ENCODE data around the gene PLXNA1. TPM values are rescaled to one million over a fixed set of nuclear protein-coding genes. Genes with fewer than 3 reads are reported as not detected.

Gene PLXNA1
- total RNA-seq, 1 experiment from 2014 or later = 30.3 TPM

DNA sequence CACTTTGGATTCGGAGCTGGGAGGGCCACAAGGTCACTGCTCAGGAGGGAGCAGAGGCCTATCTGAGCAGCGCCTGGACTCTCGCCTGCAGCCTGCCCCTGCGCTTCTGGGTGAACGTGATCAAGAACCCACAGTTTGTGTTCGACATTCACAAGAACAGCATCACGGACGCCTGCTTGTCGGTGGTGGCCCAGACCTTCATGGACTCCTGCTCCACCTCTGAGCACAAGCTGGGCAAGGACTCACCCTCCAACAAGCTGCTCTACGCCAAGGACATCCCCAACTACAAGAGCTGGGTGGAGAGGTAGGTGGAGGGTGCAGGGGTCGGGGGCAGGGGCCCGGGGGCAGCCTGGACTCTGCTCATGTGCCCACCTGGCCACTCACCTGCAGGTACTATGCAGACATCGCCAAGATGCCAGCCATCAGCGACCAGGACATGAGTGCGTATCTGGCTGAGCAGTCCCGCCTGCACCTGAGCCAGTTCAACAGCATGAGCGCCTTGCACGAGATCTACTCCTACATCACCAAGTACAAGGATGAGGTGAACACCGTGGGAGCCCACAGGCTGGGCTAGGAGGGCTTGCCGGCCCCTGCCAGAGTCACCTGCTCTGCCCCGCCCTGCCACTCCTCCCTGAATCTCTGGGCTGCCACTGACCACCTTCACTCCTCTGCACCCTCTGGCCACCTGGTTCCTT, 49.5 kb downstream of the PLXNA1 start:
- DNase-seq (ENCODE audit: low read depth, low spot score) (no peak), ATAC-seq (no peak)
- TF ChIP-seq ELF1 (IDR thresholded peaks at IDR 0.05; ENCODE audit: borderline replicate concordance, low read depth) (no peak), EZH2phosphoT487 (IDR thresholded peaks at IDR 0.05; ENCODE audit: borderline replicate concordance) (no peak), TCF7L2 (IDR thresholded peaks at IDR 0.05; ENCODE audit: borderline replicate concordance, extremely low read depth, insufficient read depth, insufficient read length) (no peak), JUND (IDR thresholded peaks at IDR 0.05) (no peak), ZFX (IDR thresholded peaks at IDR 0.05) (no peak), YY1 (IDR thresholded peaks at IDR 0.05; ENCODE audit: extremely low read depth, insufficient replicate concordance, low read depth, low read length) (no peak), SIN3A (IDR thresholded peaks at IDR 0.05; ENCODE audit: low read depth) (no peak)
- TF ChIP-seq, protein P1, sequence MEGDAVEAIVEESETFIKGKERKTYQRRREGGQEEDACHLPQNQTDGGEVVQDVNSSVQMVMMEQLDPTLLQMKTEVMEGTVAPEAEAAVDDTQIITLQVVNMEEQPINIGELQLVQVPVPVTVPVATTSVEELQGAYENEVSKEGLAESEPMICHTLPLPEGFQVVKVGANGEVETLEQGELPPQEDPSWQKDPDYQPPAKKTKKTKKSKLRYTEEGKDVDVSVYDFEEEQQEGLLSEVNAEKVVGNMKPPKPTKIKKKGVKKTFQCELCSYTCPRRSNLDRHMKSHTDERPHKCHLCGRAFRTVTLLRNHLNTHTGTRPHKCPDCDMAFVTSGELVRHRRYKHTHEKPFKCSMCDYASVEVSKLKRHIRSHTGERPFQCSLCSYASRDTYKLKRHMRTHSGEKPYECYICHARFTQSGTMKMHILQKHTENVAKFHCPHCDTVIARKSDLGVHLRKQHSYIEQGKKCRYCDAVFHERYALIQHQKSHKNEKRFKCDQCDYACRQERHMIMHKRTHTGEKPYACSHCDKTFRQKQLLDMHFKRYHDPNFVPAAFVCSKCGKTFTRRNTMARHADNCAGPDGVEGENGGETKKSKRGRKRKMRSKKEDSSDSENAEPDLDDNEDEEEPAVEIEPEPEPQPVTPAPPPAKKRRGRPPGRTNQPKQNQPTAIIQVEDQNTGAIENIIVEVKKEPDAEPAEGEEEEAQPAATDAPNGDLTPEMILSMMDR (IDR thresholded peaks at IDR 0.05 in 2 of 3, conservative IDR thresholded peaks at IDR 0.05 in 1 of 3; ENCODE audit: borderline replicate concordance in 1 of 3, insufficient read depth in 1 of 3, low read depth in 2 of 3, low read length in 2 of 3) = no peak
- TF ChIP-seq, protein P2, sequence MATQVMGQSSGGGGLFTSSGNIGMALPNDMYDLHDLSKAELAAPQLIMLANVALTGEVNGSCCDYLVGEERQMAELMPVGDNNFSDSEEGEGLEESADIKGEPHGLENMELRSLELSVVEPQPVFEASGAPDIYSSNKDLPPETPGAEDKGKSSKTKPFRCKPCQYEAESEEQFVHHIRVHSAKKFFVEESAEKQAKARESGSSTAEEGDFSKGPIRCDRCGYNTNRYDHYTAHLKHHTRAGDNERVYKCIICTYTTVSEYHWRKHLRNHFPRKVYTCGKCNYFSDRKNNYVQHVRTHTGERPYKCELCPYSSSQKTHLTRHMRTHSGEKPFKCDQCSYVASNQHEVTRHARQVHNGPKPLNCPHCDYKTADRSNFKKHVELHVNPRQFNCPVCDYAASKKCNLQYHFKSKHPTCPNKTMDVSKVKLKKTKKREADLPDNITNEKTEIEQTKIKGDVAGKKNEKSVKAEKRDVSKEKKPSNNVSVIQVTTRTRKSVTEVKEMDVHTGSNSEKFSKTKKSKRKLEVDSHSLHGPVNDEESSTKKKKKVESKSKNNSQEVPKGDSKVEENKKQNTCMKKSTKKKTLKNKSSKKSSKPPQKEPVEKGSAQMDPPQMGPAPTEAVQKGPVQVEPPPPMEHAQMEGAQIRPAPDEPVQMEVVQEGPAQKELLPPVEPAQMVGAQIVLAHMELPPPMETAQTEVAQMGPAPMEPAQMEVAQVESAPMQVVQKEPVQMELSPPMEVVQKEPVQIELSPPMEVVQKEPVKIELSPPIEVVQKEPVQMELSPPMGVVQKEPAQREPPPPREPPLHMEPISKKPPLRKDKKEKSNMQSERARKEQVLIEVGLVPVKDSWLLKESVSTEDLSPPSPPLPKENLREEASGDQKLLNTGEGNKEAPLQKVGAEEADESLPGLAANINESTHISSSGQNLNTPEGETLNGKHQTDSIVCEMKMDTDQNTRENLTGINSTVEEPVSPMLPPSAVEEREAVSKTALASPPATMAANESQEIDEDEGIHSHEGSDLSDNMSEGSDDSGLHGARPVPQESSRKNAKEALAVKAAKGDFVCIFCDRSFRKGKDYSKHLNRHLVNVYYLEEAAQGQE (IDR thresholded peaks at IDR 0.05; ENCODE audit: low read depth) = no peak
- TF ChIP-seq, protein P3, sequence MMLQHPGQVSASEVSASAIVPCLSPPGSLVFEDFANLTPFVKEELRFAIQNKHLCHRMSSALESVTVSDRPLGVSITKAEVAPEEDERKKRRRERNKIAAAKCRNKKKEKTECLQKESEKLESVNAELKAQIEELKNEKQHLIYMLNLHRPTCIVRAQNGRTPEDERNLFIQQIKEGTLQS (IDR thresholded peaks at IDR 0.05) = no peak
- TF ChIP-seq, protein P4, sequence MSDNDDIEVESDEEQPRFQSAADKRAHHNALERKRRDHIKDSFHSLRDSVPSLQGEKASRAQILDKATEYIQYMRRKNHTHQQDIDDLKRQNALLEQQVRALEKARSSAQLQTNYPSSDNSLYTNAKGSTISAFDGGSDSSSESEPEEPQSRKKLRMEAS (IDR thresholded peaks at IDR 0.05) = no peak
- Histone ChIP-seq H2AFZ (ENCODE audit: low read depth, low read length, poor library complexity, severe bottlenecking) (no peak overlapping the region), H3K27me3 (ENCODE audit: insufficient read depth, low read length) (no peaks in the 10 kb centered on the region), H3K4me1 (ENCODE audit: control insufficient read depth in 1 of 2, insufficient read depth in 2 of 2, low read length in 2 of 2) (peaks cover 15 to 28% of the 10 kb centered on the region in 2 experiments), H3K4me3 (replicated peaks in 1 of 2; ENCODE audit: low read depth in 1 of 2, low read length in 2 of 2) (no peak overlapping the region), H3K79me2 (ENCODE audit: insufficient read depth, low read length) (no peaks in the 10 kb centered on the region), H3K27ac (ENCODE audit: low read depth, low read length) (no peak overlapping the region), H3K9me3 (ENCODE audit: control insufficient read depth in 1 of 2, insufficient read depth in 1 of 2, low read depth in 1 of 2, low read length in 2 of 2) (no peaks in the 10 kb centered on the region), H4K20me1 (ENCODE audit: insufficient read depth) (no peaks in the 10 kb centered on the region), H3K36me3 (ENCODE audit: control insufficient read depth in 1 of 2, insufficient read depth in 2 of 2, low read length in 2 of 2) (peaks cover 3 to 5% of the 10 kb centered on the region in 2 experiments; a peak in 1 of 4 replicates), H3K9me2 (ENCODE audit: insufficient read depth) (no peaks in the 10 kb centered on the region), H3K9ac (ENCODE audit: low read length) (no peak overlapping the region), H3K4me2 (ENCODE audit: low read length) (no peak overlapping the region)
- intact Hi-C loops (cut with micrococcal nuclease) = no loop called here
- no TSS peak for BruUV-seq (replicated peaks)
- ChIA-PET POLR2A (no interaction called here), RAD21 (ENCODE audit: low non-redundant PET in 1 of 2, low total read pairs in 2 of 2, uncharacterized antibody in 2 of 2, unreplicated experiment in 2 of 2) (no interaction called here), CTCF (no interaction called here)
